Gastrocnemius medialis (tissue), 4 donors: ENCODE results near the gene THADA.

Experiments used
- POLR2A ChIP-seq, 2 donors: fragments of 450-650 bp; IDR thresholded peaks; one replicate each; pipeline ENCODE4 v1.6.1; 2017; ENCODE audit warnings: antibody characterized with exemption in 2 of 2, mild to moderate bottlenecking in 2 of 2, moderate library complexity in 2 of 2
- TF ChIP-seq, protein P1 (sequence below), 5 experiments: fragments of 450-650 bp in 3 of 5; fragments of 200-600 bp in 2 of 5; sonication (generic) in 2 of 5; IDR thresholded peaks in 4 of 5; conservative IDR thresholded peaks in 1 of 5; 1 replicate in 4 of 5; 2 replicates in 1 of 5; pipeline ENCODE4 v1.5.1; 2016 to 2019; ENCODE audit warnings: antibody characterized with exemption in 5 of 5, mild to moderate bottlenecking in 3 of 5, moderate library complexity in 3 of 5

DNA sequence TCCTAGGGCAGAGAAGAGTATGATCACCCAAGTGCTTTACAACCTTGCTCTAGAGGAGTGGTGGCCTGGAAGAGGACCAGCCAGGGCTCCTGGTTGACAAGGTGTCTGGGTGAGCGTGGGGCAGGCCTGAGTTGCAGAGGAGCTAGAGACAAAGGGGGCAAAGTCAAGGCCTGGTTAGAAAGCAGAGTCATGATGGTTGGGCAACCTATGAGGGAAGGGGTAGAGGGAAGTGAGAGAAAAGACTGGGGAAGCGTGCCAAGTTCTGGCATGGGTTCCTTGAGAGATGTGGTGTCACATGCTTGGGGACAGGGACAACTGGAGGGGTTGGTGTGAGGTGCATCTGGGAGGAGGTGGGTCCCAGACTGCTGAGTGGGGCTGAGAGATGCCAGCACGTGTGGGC is 382.9 kb downstream of the THADA start:
- TF ChIP-seq, protein P1, sequence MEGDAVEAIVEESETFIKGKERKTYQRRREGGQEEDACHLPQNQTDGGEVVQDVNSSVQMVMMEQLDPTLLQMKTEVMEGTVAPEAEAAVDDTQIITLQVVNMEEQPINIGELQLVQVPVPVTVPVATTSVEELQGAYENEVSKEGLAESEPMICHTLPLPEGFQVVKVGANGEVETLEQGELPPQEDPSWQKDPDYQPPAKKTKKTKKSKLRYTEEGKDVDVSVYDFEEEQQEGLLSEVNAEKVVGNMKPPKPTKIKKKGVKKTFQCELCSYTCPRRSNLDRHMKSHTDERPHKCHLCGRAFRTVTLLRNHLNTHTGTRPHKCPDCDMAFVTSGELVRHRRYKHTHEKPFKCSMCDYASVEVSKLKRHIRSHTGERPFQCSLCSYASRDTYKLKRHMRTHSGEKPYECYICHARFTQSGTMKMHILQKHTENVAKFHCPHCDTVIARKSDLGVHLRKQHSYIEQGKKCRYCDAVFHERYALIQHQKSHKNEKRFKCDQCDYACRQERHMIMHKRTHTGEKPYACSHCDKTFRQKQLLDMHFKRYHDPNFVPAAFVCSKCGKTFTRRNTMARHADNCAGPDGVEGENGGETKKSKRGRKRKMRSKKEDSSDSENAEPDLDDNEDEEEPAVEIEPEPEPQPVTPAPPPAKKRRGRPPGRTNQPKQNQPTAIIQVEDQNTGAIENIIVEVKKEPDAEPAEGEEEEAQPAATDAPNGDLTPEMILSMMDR (IDR thresholded peaks at IDR 0.05 in 4 of 5, conservative IDR thresholded peaks at IDR 0.05 in 1 of 5), result no peak
- TF ChIP-seq POLR2A (IDR thresholded peaks at IDR 0.05), result no peak
